Measurements from ENCODE around the gene CD247.

GRCh38 chr1:167486090-167486824 is 32.1 kb downstream of the CD247 start:
- TF ChIP-seq POLR2A (IDR thresholded peaks at IDR 0.05; ENCODE audit: low read depth, low read length), result no peak
- no peak for TF ChIP-seq POLR2AphosphoS5 (IDR thresholded peaks at IDR 0.05; ENCODE audit: low read depth, low read length)
- no peak for TF ChIP-seq TAF1 (IDR thresholded peaks at IDR 0.05; ENCODE audit: low read depth, low read length)

Data from GM12891 (cell line).